GM23338 (cell line): ENCODE measurements around the gene PRG2. TPM values are rescaled to one million over a fixed set of nuclear protein-coding genes. Genes with fewer than 3 reads are reported as not detected.

ENCODE experiments used
- ATAC-seq: fragments of 200-7000 bp; cut with Tn5 transposase; 3 replicates; pipeline ENCODE4 v1.9.1; 2020
- DNase-seq: peaks from one replicate; pipeline ENCODE4 v3.0.0-alpha.2; 2015; ENCODE audit warnings: low spot score
- H2AFZ ChIP-seq: fragments of 200-600 bp; sonication (generic); 2 replicates; pipeline ENCODE4 v1.8.0; 2016; ENCODE audit warnings: antibody characterized with exemption, mild to moderate bottlenecking, moderate library complexity
- H3F3A ChIP-seq: fragments of 200-600 bp; sonication (generic); replicated peaks from 2 replicates; pipeline ENCODE4 v1.8.0; 2017; ENCODE audit warnings: antibody characterized with exemption, mixed run types, low read depth
- H3K27ac ChIP-seq: fragments of 200-600 bp; sonication (generic); 2 replicates; pipeline ENCODE4 v1.6.1; 2016; ENCODE audit warnings: low read depth
- H3K27me3 ChIP-seq: fragments of 200-600 bp; sonication (generic); 2 replicates; pipeline ENCODE4 v1.8.0; 2016; ENCODE audit warnings: mild to moderate bottlenecking, mixed run types, moderate library complexity; ENCODE audit not compliant: insufficient read depth
- H3K36me3 ChIP-seq: fragments of 200-600 bp; sonication (generic); 2 replicates; pipeline ENCODE4 v1.8.0; 2016; ENCODE audit warnings: mild to moderate bottlenecking; ENCODE audit not compliant: insufficient read depth
- H3K4me1 ChIP-seq: fragments of 200-600 bp; sonication (generic); 2 replicates; pipeline ENCODE4 v1.8.0; 2016; ENCODE audit warnings: mild to moderate bottlenecking, moderate library complexity; ENCODE audit not compliant: insufficient read depth
- H3K4me2 ChIP-seq: fragments of 200-600 bp; sonication (generic); 2 replicates; pipeline ENCODE4 v1.7.1; 2017; ENCODE audit warnings: mixed run types
- H3K4me3 ChIP-seq: fragments of 200-600 bp; sonication (generic); 2 replicates; pipeline ENCODE4 v1.6.1; 2016; ENCODE audit warnings: mixed run types
- H3K79me2 ChIP-seq: fragments of 200-600 bp; sonication (generic); replicated peaks from 2 replicates; pipeline ENCODE4 v1.8.0; 2017; ENCODE audit warnings: mild to moderate bottlenecking; ENCODE audit not compliant: insufficient read depth
- H3K9me2 ChIP-seq: fragments of 200-600 bp; sonication (generic); 2 replicates; pipeline ENCODE4 v1.8.0; 2017; ENCODE audit not compliant: insufficient read depth
- H4K20me1 ChIP-seq: fragments of 200-600 bp; sonication (generic); replicated peaks from 2 replicates; pipeline ENCODE4 v1.8.0; 2017; ENCODE audit warnings: mild to moderate bottlenecking; ENCODE audit not compliant: insufficient read depth
- H3K27ac Mint-ChIP-seq: 2 replicates; pipeline ENCODE4 v1.8.0; 2020; ENCODE audit warnings: inconsistent platforms, mild to moderate bottlenecking, moderate library complexity, mixed read lengths
- H3K27me3 Mint-ChIP-seq: 3 replicates; pipeline ENCODE4 v1.8.0; 2022; ENCODE audit warnings: low read depth, mild to moderate bottlenecking, moderate library complexity, mixed read lengths, inconsistent platforms; ENCODE audit not compliant: insufficient read depth, poor library complexity
- H3K36me3 Mint-ChIP-seq: 3 replicates; pipeline ENCODE4 v1.8.0; 2021; ENCODE audit warnings: low read depth, mild to moderate bottlenecking, inconsistent platforms, moderate library complexity, mixed read lengths
- H3K4me1 Mint-ChIP-seq: 3 replicates; pipeline ENCODE4 v1.8.0; 2020; ENCODE audit warnings: mild to moderate bottlenecking, inconsistent platforms, mixed read lengths
- H3K4me3 Mint-ChIP-seq: 3 replicates; pipeline ENCODE4 v1.8.0; 2021; ENCODE audit warnings: moderate library complexity, mild to moderate bottlenecking, inconsistent platforms, mixed read lengths
- H3K9me3 Mint-ChIP-seq: 3 replicates; pipeline ENCODE4 v1.8.0; 2020; ENCODE audit warnings: moderate library complexity, mild to moderate bottlenecking, inconsistent platforms, mixed read lengths
- CREB1 ChIP-seq: fragments of 250-450 bp; sonication (Bioruptor Pico); IDR thresholded peaks from 2 replicates; pipeline ENCODE4 v1.5.0; 2020; ENCODE audit warnings: low read depth, mild to moderate bottlenecking, moderate library complexity
- EZH2 ChIP-seq: fragments of 200-600 bp; sonication (generic); IDR thresholded peaks from one replicate; pipeline ENCODE4 v1.8.0; 2017; ENCODE audit warnings: antibody characterized with exemption, mild to moderate bottlenecking, low read depth; ENCODE audit not compliant: unreplicated experiment
- EZH2phosphoT487 ChIP-seq: fragments of 200-600 bp; sonication (generic); IDR thresholded peaks from one replicate; pipeline ENCODE4 v1.8.1; 2018; ENCODE audit warnings: antibody characterized with exemption; ENCODE audit not compliant: unreplicated experiment
- JUNB ChIP-seq: IDR thresholded peaks from one replicate; pipeline ENCODE4 v1.6.1; 2016; ENCODE audit warnings: antibody characterized with exemption; ENCODE audit not compliant: unreplicated experiment
- NANOG ChIP-seq: IDR thresholded peaks from 2 replicates; pipeline ENCODE4 v1.6.1; 2016; ENCODE audit warnings: antibody characterized with exemption, borderline replicate concordance
- POLR2AphosphoS5 ChIP-seq: IDR thresholded peaks from 2 replicates; pipeline ENCODE4 v1.6.1; 2016; ENCODE audit warnings: antibody characterized with exemption, low read depth
- REST ChIP-seq: IDR thresholded peaks from one replicate; pipeline ENCODE4 v1.6.1; 2018; ENCODE audit warnings: antibody characterized with exemption; ENCODE audit not compliant: unreplicated experiment
- STAT1 ChIP-seq: IDR thresholded peaks from one replicate; pipeline ENCODE4 v1.6.1; 2016; ENCODE audit warnings: antibody characterized with exemption; ENCODE audit not compliant: unreplicated experiment
- ZNF114 ChIP-seq: fragments of 250-450 bp; sonication (Bioruptor Pico); IDR thresholded peaks from 2 replicates; pipeline ENCODE4 v1.5.0; 2020; ENCODE audit warnings: mild to moderate bottlenecking, moderate library complexity
- ZNF331 ChIP-seq: fragments of 250-450 bp; sonication (Bioruptor Pico); IDR thresholded peaks from 2 replicates; pipeline ENCODE4 v1.5.0; 2020; ENCODE audit warnings: low read depth, mild to moderate bottlenecking, moderate library complexity
- ZNF462 ChIP-seq: fragments of 250-450 bp; sonication (Bioruptor Pico); IDR thresholded peaks from 2 replicates; pipeline ENCODE4 v1.5.0; 2020; ENCODE audit warnings: mild to moderate bottlenecking, moderate library complexity
- polyA plus RNA-seq: library from polyadenylated mRNA; unstranded; fragments of >200 nt; fragmentation: Nextera tagmentation; extraction: Ambion mirVana; gene quantifications from 2 replicates; pipeline ENCODE4 v1.2.1, GENCODE V29; 2016
- total RNA-seq: library from RNA; depleted of rRNA; stranded (reverse); fragments of >200 nt; shearing (Covaris generic); gene quantifications from 2 replicates; pipeline ENCODE4 v1.2.3, GENCODE V29; 2014
- TF ChIP-seq, protein P1 (sequence below), 2 experiments: fragments of 200-600 bp in 1 of 2; sonication (generic) in 1 of 2; conservative IDR thresholded peaks; 2 replicates each; pipeline versions ENCODE4 v1.5.1 to v1.6.1; 2016 to 2017; ENCODE audit warnings: antibody characterized with exemption in 2 of 2, low read depth in 2 of 2, mild to moderate bottlenecking in 2 of 2, moderate library complexity in 1 of 2
- TF ChIP-seq, protein P2 (sequence below): IDR thresholded peaks from 2 replicates; pipeline ENCODE4 v1.6.1; 2016; ENCODE audit warnings: antibody characterized with exemption

Gene PRG2
- total and polyA plus RNA-seq, 2 experiments from 2014 or later: not detected

- H3K4me3 ChIP-seq: no peak overlapping the region
- no peak for DNase-seq
- H3K27me3 ChIP-seq: no peaks in the 10 kb centered on the region
- no peaks in the 10 kb centered on the region for H3K9me2 ChIP-seq
- Mint-ChIP-seq H3K9me3 (peaks cover 3% of the 10 kb centered on the region; the same call in 1 of the 3 replicates), H3K27ac (no peak overlapping the region), H3K27me3 (peaks cover 11% of the 10 kb centered on the region), H3K4me1 (peaks cover 2% of the 10 kb centered on the region; the same call in 2 of the 3 replicates), H3K4me3 (no peak overlapping the region), H3K36me3 (no peaks in the 10 kb centered on the region)
- H3K79me2 ChIP-seq: no peaks in the 10 kb centered on the region
- H4K20me1 ChIP-seq: no peaks in the 10 kb centered on the region
- ATAC-seq: no peak
- H3K36me3 ChIP-seq: no peaks in the 10 kb centered on the region
- no peak overlapping the region for H2AFZ ChIP-seq
- no peak overlapping the region for H3K4me2 ChIP-seq
- no peaks in the 10 kb centered on the region for H3K4me1 ChIP-seq
- H3F3A ChIP-seq: no peaks in the 10 kb centered on the region
- H3K27ac ChIP-seq: no peak overlapping the region
- no peak for TF ChIP-seq ZNF114
- TF ChIP-seq, protein P1, sequence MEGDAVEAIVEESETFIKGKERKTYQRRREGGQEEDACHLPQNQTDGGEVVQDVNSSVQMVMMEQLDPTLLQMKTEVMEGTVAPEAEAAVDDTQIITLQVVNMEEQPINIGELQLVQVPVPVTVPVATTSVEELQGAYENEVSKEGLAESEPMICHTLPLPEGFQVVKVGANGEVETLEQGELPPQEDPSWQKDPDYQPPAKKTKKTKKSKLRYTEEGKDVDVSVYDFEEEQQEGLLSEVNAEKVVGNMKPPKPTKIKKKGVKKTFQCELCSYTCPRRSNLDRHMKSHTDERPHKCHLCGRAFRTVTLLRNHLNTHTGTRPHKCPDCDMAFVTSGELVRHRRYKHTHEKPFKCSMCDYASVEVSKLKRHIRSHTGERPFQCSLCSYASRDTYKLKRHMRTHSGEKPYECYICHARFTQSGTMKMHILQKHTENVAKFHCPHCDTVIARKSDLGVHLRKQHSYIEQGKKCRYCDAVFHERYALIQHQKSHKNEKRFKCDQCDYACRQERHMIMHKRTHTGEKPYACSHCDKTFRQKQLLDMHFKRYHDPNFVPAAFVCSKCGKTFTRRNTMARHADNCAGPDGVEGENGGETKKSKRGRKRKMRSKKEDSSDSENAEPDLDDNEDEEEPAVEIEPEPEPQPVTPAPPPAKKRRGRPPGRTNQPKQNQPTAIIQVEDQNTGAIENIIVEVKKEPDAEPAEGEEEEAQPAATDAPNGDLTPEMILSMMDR (conservative IDR thresholded peaks at IDR 0.05; ENCODE audit: low read depth in 2 of 2): no peak
- TF ChIP-seq STAT1: no peak
- no peak for TF ChIP-seq REST
- no peak for TF ChIP-seq EZH2phosphoT487
- TF ChIP-seq ZNF462 (CRISPR knock-in tag): no peak
- TF ChIP-seq, protein P2, sequence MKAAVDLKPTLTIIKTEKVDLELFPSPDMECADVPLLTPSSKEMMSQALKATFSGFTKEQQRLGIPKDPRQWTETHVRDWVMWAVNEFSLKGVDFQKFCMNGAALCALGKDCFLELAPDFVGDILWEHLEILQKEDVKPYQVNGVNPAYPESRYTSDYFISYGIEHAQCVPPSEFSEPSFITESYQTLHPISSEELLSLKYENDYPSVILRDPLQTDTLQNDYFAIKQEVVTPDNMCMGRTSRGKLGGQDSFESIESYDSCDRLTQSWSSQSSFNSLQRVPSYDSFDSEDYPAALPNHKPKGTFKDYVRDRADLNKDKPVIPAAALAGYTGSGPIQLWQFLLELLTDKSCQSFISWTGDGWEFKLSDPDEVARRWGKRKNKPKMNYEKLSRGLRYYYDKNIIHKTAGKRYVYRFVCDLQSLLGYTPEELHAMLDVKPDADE: no peak
- no peak for TF ChIP-seq CREB1 (CRISPR knock-in tag)
- TF ChIP-seq POLR2AphosphoS5: no peak
- TF ChIP-seq JUNB: no peak
- TF ChIP-seq EZH2: no peak
- TF ChIP-seq NANOG: no peak
- no peak for TF ChIP-seq ZNF331
Observed at GRCh38 chr11:57378186-57378585, 12.3 kb downstream of the PRG2 start.
